GM12874 (cell line): ENCODE data around the gene ZNF296.

Source experiments
- CTCF ChIP-seq: IDR thresholded peaks from 2 replicates; pipeline ENCODE4 v1.5.1; 2011; ENCODE audit warnings: low read depth, mild to moderate bottlenecking, control low read depth, low read length, moderate library complexity; ENCODE audit not compliant: insufficient read depth

ZNF296 gene

GRCh38 chr19:45046355-45046754, 29.9 kb downstream of the ZNF296 start:
- no peak for TF ChIP-seq CTCF

GRCh38 chr19:45045671-45046353, 30.5 kb downstream of the ZNF296 start:
- TF ChIP-seq CTCF = no peak

- TF ChIP-seq CTCF = no peak
Measured at GRCh38 chr19:45041125-45041524, 35.2 kb downstream of the ZNF296 start.

- TF ChIP-seq CTCF = no peak
Measured at GRCh38 chr19:45040059-45040771, 36.1 kb downstream of the ZNF296 start.

GRCh38 chr19:45038931-45039893, 37.1 kb downstream of the ZNF296 start, which contains the start of gene CLASRP:
Gene CLASRP (plus strand): TSS chr19:45039045. CDS start chr19:45040213, 1,168 bp downstream.
- no peak for TF ChIP-seq CTCF

GRCh38 chr19:45037393-45038169, 38.7 kb downstream of the ZNF296 start:
- no peak for TF ChIP-seq CTCF
